SH-SY5Y (cell line): Measurements from ENCODE around the gene ACAD8.

Experiments used
- GATA2 ChIP-seq: IDR thresholded peaks from 2 replicates; pipeline ENCODE4 v1.6.1; 2011; ENCODE audit warnings: mild to moderate bottlenecking, low read depth, low read length
- GATA3 ChIP-seq: IDR thresholded peaks from 2 replicates; pipeline ENCODE4 v1.6.1; 2011; ENCODE audit warnings: low read depth, mild to moderate bottlenecking, low read length, moderate library complexity

DNA sequence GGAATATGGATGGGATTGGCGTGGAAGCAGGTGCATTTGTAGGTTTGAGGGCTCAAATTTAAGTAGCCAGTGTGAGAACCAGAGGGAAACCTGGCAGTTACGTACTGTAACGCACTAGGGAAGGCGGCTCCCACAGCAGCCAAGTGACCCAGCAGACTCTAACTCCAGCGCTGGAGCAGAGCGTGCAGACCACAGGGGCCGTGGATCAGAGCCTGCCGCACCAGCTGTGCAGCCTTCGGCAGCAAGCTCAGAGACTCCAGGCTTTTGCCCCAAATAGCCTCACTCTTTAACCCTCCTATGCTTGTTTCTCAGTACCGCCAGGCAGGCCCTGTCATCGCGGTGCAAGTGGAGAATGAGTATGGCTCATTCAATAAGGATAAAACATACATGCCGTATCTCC lies 35.1 kb downstream of the ACAD8 start:
- TF ChIP-seq GATA3 (no peak), GATA2 (no peak)
